Jurkat, Clone E6-1 (cell line): ENCODE data around the gene OR52E1.

ENCODE experiments used
- DNase-seq: peaks from one replicate; pipeline ENCODE4 v3.0.0-alpha.2; 2011; ENCODE audit warnings: low read depth, low spot score
- H3K4me3 ChIP-seq: 2 replicates; pipeline ENCODE4 v1.5.1; 2011; ENCODE audit warnings: mild to moderate bottlenecking, low read length, control low read depth, moderate library complexity

OR52E1 gene

GRCh38 chr11:5102246-5102645 lies 32.9 kb downstream of the OR52E1 start:
- no peak overlapping the region for H3K4me3 ChIP-seq
- no peak for DNase-seq

- DNase-seq: no peak
- H3K4me3 ChIP-seq: no peak overlapping the region
These were observed 33.7 kb downstream of the OR52E1 start for GRCh38 chr11:5103066-5103465.

GRCh38 chr11:5107285-5107684 lies 37.9 kb downstream of the OR52E1 start:
- H3K4me3 ChIP-seq: no peak overlapping the region
- DNase-seq: no peak

- H3K4me3 ChIP-seq: no peak overlapping the region
- no peak for DNase-seq
These were observed 46.0 kb downstream of the OR52E1 start for GRCh38 chr11:5115339-5115738.

DNA sequence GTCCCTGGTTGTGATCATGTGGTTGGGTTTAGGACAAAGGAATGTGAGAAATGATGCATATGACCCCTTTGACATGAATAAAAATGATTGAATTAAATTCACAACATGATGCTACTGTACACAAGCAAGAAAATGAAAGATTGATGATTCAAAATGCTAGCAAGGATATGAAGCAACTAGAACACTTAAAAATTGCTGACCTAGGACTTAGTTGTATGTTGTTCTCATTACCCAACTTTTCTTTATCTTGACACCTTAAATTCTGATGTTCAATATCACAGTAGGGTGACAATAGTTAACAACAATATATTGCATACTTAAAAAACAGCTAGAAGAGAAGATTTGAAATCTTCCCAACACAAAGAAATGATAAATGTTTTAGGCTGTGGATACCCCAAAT lies 48.2 kb downstream of the OR52E1 start:
- H3K4me3 ChIP-seq: no peak overlapping the region
- DNase-seq: no peak

DNA sequence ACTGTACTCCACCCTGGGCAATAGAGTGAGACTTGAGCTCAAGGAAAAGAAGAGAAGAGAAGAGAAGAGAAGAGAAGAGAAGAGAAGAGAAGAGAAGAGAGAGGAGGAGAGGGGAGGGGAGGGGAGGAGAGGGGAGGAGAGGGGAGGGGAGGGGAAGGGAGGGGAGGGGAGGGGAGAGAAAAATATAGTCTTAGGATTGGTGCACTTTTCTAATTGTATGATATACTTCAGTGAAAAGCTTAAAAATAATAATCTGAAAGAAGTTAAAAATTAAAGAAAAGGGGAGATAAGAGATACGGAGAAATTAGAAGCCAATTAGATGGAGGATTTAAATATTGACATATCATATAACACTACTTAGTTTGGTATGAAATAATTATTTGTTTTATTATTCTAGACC lies 49.5 kb downstream of the OR52E1 start:
- no peak overlapping the region for H3K4me3 ChIP-seq
- DNase-seq: no peak
